Measurements from ENCODE around the gene CARD9.
A peak's percentile ranks its signal among the peaks of the same experiment; 100 is the strongest.

CARD9 gene, protein sequence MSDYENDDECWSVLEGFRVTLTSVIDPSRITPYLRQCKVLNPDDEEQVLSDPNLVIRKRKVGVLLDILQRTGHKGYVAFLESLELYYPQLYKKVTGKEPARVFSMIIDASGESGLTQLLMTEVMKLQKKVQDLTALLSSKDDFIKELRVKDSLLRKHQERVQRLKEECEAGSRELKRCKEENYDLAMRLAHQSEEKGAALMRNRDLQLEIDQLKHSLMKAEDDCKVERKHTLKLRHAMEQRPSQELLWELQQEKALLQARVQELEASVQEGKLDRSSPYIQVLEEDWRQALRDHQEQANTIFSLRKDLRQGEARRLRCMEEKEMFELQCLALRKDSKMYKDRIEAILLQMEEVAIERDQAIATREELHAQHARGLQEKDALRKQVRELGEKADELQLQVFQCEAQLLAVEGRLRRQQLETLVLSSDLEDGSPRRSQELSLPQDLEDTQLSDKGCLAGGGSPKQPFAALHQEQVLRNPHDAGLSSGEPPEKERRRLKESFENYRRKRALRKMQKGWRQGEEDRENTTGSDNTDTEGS

DNA sequence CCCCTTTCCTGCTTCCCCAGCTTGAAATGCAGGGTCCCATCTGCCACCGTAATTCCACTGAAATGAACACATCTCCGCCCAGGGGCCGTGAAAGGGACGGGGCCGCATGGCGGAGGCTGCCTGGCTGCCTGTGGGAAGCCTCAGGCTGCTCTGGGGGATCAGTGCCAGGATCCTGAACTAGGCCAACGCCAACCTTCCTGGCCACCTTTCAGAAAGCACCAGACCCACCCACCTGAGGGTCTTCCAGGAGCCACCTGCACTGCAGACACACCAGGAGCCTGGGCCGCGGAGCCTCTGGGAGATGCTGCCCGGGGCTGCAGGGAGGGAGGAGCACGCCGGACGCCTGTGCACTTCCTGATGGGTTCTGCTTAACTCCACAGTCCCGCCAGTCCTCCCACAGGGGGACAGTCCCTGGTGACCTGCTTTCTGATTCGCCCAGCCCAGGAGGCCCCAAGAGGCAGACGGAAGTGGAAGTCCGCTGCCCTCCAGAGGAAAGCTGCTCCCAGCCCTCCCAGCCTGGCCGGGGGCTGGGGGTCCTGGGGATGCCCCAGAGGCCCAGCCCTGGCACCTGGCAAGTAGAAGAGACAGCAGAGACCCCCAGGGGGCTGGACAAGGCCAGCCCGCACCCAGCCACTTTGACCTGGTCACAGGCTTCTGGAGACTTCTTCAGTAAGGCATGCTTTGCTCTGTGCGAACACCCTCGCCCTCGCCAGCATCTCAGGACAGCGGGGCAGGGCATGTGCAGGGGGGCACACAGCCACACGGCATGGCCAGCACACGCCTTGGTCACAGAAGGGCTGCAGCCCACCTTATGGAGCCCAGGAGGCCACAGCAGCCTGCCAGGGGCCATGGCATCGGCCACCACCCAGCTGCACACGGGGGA lies at the start of gene CARD9:
Gene CARD9, minus strand, starts transcription at position 370 of the 883 bp plus-strand sequence. CDS start 1,591 bp downstream, outside the sequence.
- H3K4me3 ChIP-seq (ENCODE audit: low read depth in 1 of 2, low read length in 1 of 2): peak within 1 kb of the TSS; percentile 51 to 63
- peaks cover 29 to 33% of the 10 kb centered on the region in 2 experiments for H3K4me1 ChIP-seq (ENCODE audit: control insufficient read depth in 1 of 2, insufficient read depth in 1 of 2, low read depth in 1 of 2, low read length in 1 of 2)
- H3K36me3 ChIP-seq: peaks cover 28% of the 10 kb centered on the region
- no peaks in the 10 kb centered on the region for H3K27me3 ChIP-seq
- H3K27ac ChIP-seq: peak within 1 kb of the TSS; percentile 73
- TF ChIP-seq, protein P1, sequence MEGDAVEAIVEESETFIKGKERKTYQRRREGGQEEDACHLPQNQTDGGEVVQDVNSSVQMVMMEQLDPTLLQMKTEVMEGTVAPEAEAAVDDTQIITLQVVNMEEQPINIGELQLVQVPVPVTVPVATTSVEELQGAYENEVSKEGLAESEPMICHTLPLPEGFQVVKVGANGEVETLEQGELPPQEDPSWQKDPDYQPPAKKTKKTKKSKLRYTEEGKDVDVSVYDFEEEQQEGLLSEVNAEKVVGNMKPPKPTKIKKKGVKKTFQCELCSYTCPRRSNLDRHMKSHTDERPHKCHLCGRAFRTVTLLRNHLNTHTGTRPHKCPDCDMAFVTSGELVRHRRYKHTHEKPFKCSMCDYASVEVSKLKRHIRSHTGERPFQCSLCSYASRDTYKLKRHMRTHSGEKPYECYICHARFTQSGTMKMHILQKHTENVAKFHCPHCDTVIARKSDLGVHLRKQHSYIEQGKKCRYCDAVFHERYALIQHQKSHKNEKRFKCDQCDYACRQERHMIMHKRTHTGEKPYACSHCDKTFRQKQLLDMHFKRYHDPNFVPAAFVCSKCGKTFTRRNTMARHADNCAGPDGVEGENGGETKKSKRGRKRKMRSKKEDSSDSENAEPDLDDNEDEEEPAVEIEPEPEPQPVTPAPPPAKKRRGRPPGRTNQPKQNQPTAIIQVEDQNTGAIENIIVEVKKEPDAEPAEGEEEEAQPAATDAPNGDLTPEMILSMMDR (IDR thresholded peaks at IDR 0.05): no peak
- H3K9me3 ChIP-seq: no peaks in the 10 kb centered on the region

DNA sequence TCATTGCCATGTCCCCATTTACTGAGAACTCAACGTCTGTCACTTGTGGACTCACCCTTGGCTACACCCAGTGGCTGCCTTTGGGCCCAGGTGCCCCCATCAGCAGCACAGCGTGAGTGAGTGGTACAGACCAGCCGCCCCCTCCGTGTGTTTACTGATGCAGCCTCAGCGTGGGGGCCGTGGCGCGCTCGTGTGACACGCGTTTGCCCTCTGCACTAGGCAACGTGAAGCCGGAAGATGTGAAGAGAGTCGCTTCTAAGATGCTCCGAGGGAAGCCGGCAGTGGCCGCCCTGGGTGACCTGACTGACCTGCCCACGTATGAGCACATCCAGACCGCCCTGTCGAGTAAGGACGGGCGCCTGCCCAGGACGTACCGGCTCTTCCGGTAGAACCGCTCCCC lies 49.4 kb upstream of the CARD9 start:
- TF ChIP-seq, protein P1 (IDR thresholded peaks at IDR 0.05): no peak
- Histone ChIP-seq H3K27ac (no peak overlapping the region), H3K4me3 (ENCODE audit: low read depth in 1 of 2, low read length in 1 of 2) (no peak overlapping the region), H3K9me3 (no peaks in the 10 kb centered on the region), H3K36me3 (peaks cover 67% of the 10 kb centered on the region), H3K27me3 (no peaks in the 10 kb centered on the region), H3K4me1 (ENCODE audit: control insufficient read depth in 1 of 2, insufficient read depth in 1 of 2, low read depth in 1 of 2, low read length in 1 of 2) (no peaks in the 10 kb centered on the region)

DNA sequence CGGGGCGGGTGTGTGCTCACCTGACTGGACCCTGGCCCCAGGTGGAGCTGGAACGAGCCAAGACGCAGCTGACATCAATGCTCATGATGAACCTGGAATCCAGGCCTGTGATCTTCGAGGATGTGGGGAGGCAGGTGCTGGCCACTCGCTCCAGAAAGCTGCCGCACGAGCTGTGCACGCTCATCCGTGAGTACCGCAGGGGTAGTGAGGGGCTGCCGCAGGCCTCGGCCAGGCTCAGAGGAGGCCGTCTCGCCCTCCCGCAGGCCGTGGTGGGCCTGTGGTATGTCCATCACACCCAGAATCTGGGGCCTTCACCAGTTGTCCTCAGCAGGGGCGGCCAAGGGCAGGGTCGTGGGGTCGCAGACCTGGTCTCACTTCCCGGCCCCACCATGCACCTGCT lies 48.3 kb upstream of the CARD9 start:
- Histone ChIP-seq H3K36me3 (peaks cover 78% of the 10 kb centered on the region), H3K27me3 (no peaks in the 10 kb centered on the region), H3K4me1 (ENCODE audit: control insufficient read depth in 1 of 2, insufficient read depth in 1 of 2, low read depth in 1 of 2, low read length in 1 of 2) (no peaks in the 10 kb centered on the region), H3K27ac (no peak overlapping the region), H3K9me3 (no peaks in the 10 kb centered on the region), H3K4me3 (ENCODE audit: low read depth in 1 of 2, low read length in 1 of 2) (no peak overlapping the region)
- TF ChIP-seq, protein P1 (IDR thresholded peaks at IDR 0.05): no peak

DNA sequence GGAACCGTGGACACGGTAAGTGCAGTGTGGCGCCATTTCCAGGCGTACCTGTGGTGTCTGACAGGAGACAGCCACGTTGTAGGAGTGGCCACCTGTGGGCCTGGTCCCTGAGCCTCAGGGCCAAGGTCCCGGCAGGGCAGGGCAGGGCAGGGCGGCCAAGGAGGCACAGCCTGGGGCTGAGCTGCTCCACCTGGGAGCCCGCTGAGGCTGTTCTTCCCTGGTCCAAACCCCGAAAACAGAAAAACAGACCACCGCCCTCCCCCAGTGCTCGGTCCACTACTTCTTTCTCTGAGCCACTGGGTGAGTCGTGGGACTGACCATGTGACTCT lies 45.6 kb upstream of the CARD9 start:
- no peak overlapping the region for H3K27ac ChIP-seq
- no peaks in the 10 kb centered on the region for H3K9me3 ChIP-seq
- TF ChIP-seq, protein P1 (IDR thresholded peaks at IDR 0.05): no peak
- H3K27me3 ChIP-seq: no peaks in the 10 kb centered on the region
- H3K36me3 ChIP-seq: peaks cover 95% of the 10 kb centered on the region
- no peak overlapping the region for H3K4me3 ChIP-seq (ENCODE audit: low read depth in 1 of 2, low read length in 1 of 2)
- no peaks in the 10 kb centered on the region for H3K4me1 ChIP-seq (ENCODE audit: control insufficient read depth in 1 of 2, insufficient read depth in 1 of 2, low read depth in 1 of 2, low read length in 1 of 2)

DNA sequence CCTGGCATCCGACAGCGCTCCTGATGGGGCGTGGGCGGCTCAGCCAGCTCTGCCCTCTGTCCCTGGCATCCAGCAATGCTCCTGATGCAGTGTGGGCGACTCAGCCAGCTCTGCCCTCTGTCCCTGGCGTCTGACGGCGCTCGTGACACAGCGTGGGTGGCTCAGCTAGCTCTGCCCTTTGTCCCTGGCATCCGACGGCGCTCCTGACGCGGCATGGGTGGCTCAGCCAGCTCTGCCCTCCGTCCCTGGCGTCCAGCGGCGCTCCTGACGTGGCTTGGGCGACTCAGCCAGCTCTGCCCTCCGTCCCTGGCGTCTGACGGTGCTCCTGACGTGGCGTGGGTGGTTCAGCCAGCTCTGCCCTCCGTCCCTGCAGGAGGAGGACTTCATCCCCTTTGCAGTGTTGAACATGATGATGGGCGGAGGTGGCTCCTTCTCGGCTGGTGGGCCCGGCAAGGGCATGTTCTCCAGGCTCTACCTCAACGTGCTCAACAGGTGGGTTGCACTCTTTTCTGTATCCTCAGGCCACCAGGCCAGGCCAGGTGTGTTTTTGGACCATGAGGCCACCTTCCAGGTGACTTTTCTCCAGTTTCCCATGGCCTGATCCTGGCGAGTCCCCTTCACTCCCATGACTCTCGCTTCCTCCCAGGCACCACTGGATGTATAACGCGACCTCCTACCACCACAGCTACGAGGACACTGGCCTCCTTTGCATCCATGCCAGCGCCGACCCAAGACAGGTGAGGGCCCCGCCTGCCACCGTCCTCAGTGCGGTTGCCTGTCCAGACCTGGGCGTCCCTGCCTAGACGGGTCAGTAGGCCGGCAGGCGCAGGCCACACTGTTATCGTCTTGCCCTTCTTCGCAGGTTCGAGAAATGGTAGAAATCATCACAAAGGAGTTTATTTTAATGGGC lies 45.0 kb upstream of the CARD9 start:
- H3K4me1 ChIP-seq (ENCODE audit: control insufficient read depth in 1 of 2, insufficient read depth in 1 of 2, low read depth in 1 of 2, low read length in 1 of 2): no peaks in the 10 kb centered on the region
- no peak overlapping the region for H3K4me3 ChIP-seq (ENCODE audit: low read depth in 1 of 2, low read length in 1 of 2)
- H3K27me3 ChIP-seq: no peaks in the 10 kb centered on the region
- TF ChIP-seq, protein P1 (IDR thresholded peaks at IDR 0.05): no peak
- no peak overlapping the region for H3K27ac ChIP-seq
- H3K9me3 ChIP-seq: no peaks in the 10 kb centered on the region
- peaks cover 95% of the 10 kb centered on the region for H3K36me3 ChIP-seq
